Measurements from ENCODE around the gene MRPS6. TPM values are rescaled to one million over a fixed set of nuclear protein-coding genes. Genes with fewer than 3 reads are reported as not detected.

Gene MRPS6
- total RNA-seq, 1 experiment from 2014 or later: 32.8 TPM

DNA sequence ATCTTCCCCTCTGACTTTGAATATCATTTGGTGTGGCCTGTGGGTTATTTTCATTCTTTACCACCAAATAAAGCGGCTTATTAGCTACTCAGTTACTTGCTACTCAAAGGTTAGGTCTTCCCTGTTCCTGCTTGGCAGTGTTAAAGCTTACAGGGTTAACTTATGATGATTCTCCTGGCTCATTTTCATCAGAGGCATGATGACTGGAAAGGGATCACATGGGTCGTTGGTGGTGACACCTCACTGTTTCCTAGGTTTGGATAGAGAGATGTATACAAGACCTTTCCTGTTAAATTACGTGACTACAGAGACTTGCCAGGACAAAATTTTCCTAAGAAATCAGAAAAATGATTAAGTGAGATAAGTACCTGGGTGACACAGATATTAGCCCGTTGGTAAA is 27.4 kb downstream of the MRPS6 start:
- no peaks in the 10 kb centered on the region for H3K4me1 ChIP-seq (ENCODE audit: insufficient read depth, low read length)
- BruUV-seq (replicated peaks): no TSS peak
- H4K20me1 ChIP-seq (ENCODE audit: low read length): peaks cover 20% of the 10 kb centered on the region; the same call in 1 of the 2 replicates
- H3K4me2 ChIP-seq (ENCODE audit: low read length): no peak overlapping the region
- no peak overlapping the region for H3K27ac ChIP-seq (ENCODE audit: low read length)
- peak; percentile 12; the same call in 1 of the 2 replicates for ATAC-seq
- H3K9me2 ChIP-seq (replicated peaks; ENCODE audit: low read length): no peaks in the 10 kb centered on the region
- no peaks in the 10 kb centered on the region for H3K9me3 ChIP-seq (ENCODE audit: low read length)
- ChIA-PET CTCF (no interaction called here), POLR2A (ENCODE audit: unreplicated experiment) (interaction anchor here (0.6 kb wide), 2 partner anchors 8 to 153 kb away, joined by 3 to 16 read pairs; no protein-coding TSS in a partner anchor)
- TF ChIP-seq, protein P1, sequence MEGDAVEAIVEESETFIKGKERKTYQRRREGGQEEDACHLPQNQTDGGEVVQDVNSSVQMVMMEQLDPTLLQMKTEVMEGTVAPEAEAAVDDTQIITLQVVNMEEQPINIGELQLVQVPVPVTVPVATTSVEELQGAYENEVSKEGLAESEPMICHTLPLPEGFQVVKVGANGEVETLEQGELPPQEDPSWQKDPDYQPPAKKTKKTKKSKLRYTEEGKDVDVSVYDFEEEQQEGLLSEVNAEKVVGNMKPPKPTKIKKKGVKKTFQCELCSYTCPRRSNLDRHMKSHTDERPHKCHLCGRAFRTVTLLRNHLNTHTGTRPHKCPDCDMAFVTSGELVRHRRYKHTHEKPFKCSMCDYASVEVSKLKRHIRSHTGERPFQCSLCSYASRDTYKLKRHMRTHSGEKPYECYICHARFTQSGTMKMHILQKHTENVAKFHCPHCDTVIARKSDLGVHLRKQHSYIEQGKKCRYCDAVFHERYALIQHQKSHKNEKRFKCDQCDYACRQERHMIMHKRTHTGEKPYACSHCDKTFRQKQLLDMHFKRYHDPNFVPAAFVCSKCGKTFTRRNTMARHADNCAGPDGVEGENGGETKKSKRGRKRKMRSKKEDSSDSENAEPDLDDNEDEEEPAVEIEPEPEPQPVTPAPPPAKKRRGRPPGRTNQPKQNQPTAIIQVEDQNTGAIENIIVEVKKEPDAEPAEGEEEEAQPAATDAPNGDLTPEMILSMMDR (conservative IDR thresholded peaks at IDR 0.05; ENCODE audit: low read depth, low read length): no peak
- TF ChIP-seq EZH2 (IDR thresholded peaks at IDR 0.05; ENCODE audit: low read length, unreplicated experiment) (no peak), EZH2phosphoT487 (IDR thresholded peaks at IDR 0.05; ENCODE audit: borderline replicate concordance, low read length) (no peak)
- intact Hi-C loops (cut with micrococcal nuclease): no loop called here
- H3K27me3 ChIP-seq (ENCODE audit: low read length): no peaks in the 10 kb centered on the region
- H3K36me3 ChIP-seq (ENCODE audit: low read depth, low read length): peaks cover 43% of the 10 kb centered on the region
- H3K4me3 ChIP-seq (ENCODE audit: low read length): no peak overlapping the region
- H3F3A ChIP-seq (ENCODE audit: low read length, unreplicated experiment): no peaks in the 10 kb centered on the region
- H2AFZ ChIP-seq (ENCODE audit: low read length): no peak overlapping the region
- H3K79me2 ChIP-seq (ENCODE audit: low read length): peaks cover 90% of the 10 kb centered on the region
- DNase-seq: no peak
- no peak overlapping the region for H3K9ac ChIP-seq (ENCODE audit: low read length)

DNA sequence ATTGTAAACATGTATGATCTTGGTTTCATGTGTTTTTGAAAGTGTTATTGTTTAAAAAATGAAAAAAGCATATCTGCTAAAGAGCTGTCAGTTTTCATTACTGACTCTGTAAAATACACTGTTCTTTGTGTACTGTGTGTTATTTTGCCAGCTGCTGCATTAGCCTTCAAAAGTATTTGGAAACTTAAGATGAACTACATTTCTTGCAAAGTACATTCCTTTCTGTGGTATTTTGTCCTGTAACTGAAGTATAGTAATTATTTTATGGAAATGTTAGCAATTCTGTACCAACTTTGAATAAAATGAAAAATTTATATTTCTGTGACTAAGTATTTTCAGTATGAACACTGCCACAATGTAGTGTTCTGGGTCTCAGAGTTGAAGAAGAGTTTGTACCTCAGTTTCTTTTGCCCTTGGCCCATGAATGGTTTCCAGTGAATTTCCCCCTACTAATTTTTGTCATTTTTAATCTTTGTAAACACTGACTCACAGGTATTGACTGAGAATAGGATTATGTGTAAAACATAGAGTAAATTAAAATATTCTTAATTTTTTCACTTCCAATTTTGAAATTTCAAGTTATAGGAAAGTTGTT is 32.7 kb downstream of the MRPS6 start:
- Histone ChIP-seq H3K4me3 (ENCODE audit: low read length) (no peak overlapping the region), H3K36me3 (ENCODE audit: low read depth, low read length) (peaks cover 21% of the 10 kb centered on the region; the same call in 1 of the 2 replicates), H3K9ac (ENCODE audit: low read length) (no peak overlapping the region), H3K79me2 (ENCODE audit: low read length) (peaks cover 50% of the 10 kb centered on the region), H2AFZ (ENCODE audit: low read length) (no peak overlapping the region), H3K27ac (ENCODE audit: low read length) (no peak overlapping the region), H3K9me2 (replicated peaks; ENCODE audit: low read length) (no peaks in the 10 kb centered on the region), H3K9me3 (ENCODE audit: low read length) (no peaks in the 10 kb centered on the region), H4K20me1 (ENCODE audit: low read length) (peaks cover 12% of the 10 kb centered on the region; the same call in 1 of the 2 replicates), H3K4me1 (ENCODE audit: insufficient read depth, low read length) (no peaks in the 10 kb centered on the region), H3K4me2 (ENCODE audit: low read length) (no peak overlapping the region), H3F3A (ENCODE audit: low read length, unreplicated experiment) (no peaks in the 10 kb centered on the region), H3K27me3 (ENCODE audit: low read length) (no peaks in the 10 kb centered on the region)
- POLR2A ChIA-PET (ENCODE audit: unreplicated experiment): no interaction called here
- ATAC-seq: no peak
- no peak for DNase-seq
- CTCF ChIA-PET: interaction anchor here (0.5 kb wide), 1 partner anchor 636 kb away, joined by 4 read pairs; no protein-coding TSS in a partner anchor
- no TSS peak for BruUV-seq (replicated peaks)
- intact Hi-C loops (cut with micrococcal nuclease): no loop called here
- no peak for TF ChIP-seq EZH2phosphoT487 (IDR thresholded peaks at IDR 0.05; ENCODE audit: borderline replicate concordance, low read length)
- no peak for TF ChIP-seq EZH2 (IDR thresholded peaks at IDR 0.05; ENCODE audit: low read length, unreplicated experiment)
- TF ChIP-seq, protein P1 (conservative IDR thresholded peaks at IDR 0.05; ENCODE audit: low read depth, low read length): no peak

DNA sequence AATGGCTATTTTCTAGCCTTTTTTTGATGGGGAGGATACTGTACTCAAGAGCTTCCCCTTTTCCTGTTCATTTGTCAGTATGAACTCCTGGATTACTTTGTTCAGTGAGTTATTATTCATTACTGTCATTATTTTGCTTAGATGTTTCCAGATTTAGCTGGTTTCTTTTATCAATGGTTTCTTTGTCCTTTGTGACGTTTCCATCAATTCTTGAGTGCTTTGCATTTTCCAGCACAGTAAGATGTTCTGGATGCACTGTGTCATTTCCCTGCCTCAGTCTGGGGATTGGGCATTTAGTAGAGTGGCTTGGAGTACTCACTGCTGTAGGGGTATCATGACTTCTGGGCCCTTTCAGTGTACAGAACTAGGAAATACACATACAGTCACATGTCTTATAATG is 34.2 kb downstream of the MRPS6 start:
- TF ChIP-seq, protein P1 (conservative IDR thresholded peaks at IDR 0.05; ENCODE audit: low read depth, low read length): no peak
- TF ChIP-seq EZH2 (IDR thresholded peaks at IDR 0.05; ENCODE audit: low read length, unreplicated experiment) (no peak), EZH2phosphoT487 (IDR thresholded peaks at IDR 0.05; ENCODE audit: borderline replicate concordance, low read length) (no peak)
- H3K4me2 ChIP-seq (ENCODE audit: low read length): no peak overlapping the region
- DNase-seq: no peak

More for the DNA sequence above, 34.2 kb downstream of the MRPS6 start:
- Histone ChIP-seq H3K9me2 (replicated peaks; ENCODE audit: low read length) (no peaks in the 10 kb centered on the region), H3K79me2 (ENCODE audit: low read length) (peaks cover 36% of the 10 kb centered on the region), H2AFZ (ENCODE audit: low read length) (no peak overlapping the region), H3F3A (ENCODE audit: low read length, unreplicated experiment) (no peaks in the 10 kb centered on the region), H4K20me1 (ENCODE audit: low read length) (0 out of 2 replicates have a peak, but pooled peaks cover 9% of the 10 kb centered on the region), H3K9ac (ENCODE audit: low read length) (no peak overlapping the region), H3K4me3 (ENCODE audit: low read length) (no peak overlapping the region), H3K27ac (ENCODE audit: low read length) (no peak overlapping the region), H3K36me3 (ENCODE audit: low read depth, low read length) (peaks cover 17% of the 10 kb centered on the region; the same call in 1 of the 2 replicates), H3K4me1 (ENCODE audit: insufficient read depth, low read length) (no peaks in the 10 kb centered on the region), H3K9me3 (ENCODE audit: low read length) (no peaks in the 10 kb centered on the region), H3K27me3 (ENCODE audit: low read length) (no peaks in the 10 kb centered on the region)
- ChIA-PET CTCF (no interaction called here), POLR2A (ENCODE audit: unreplicated experiment) (no interaction called here)
- ATAC-seq: no peak
- intact Hi-C loops (cut with micrococcal nuclease): no loop called here
- no TSS peak for BruUV-seq (replicated peaks)

Data from PC-3 (cell line).